K562 (cell line): Measurements from ENCODE around the gene MCU. TPM values are rescaled to one million over a fixed set of nuclear protein-coding genes. Genes with fewer than 3 reads are reported as not detected.
A peak's percentile ranks its signal among the peaks of the same experiment; 100 is the strongest.

Experiments
- ATAC-seq: fragments of 200-7000 bp; cut with Tn5 transposase; 3 replicates; pipeline ENCODE4 v1.9.1; 2020; ENCODE audit warnings: moderate library complexity
- BruUV-seq: library from RNA; stranded (reverse); fragments of 400-500 nt; replicated peaks from 2 replicates; lab custom pipeline; 2021; lab: Mats Ljungman, UMichigan
- CTCF ChIA-PET: fragments of 300-600 bp; formaldehyde crosslinking; extraction: SDS; loops from one replicate; lab custom pipeline; 2021; ENCODE audit warnings: low intra/inter-chr PET ratio; lab: Yijun Ruan, JAX
- POLR2A ChIA-PET: fragments of 300-600, 350-650 bp; sonication (Branson Sonifier 250); formaldehyde crosslinking; extraction: SDS; loops from one replicate; lab custom pipeline; 2021; ENCODE audit warnings: antibody characterized with exemption, inconsistent platforms; lab: Yijun Ruan, JAX
- DNase-seq, 4 experiments: peaks; one replicate each; pipeline versions ENCODE4 v3.0.0 to v3.0.0-alpha.2; 2011 to 2018; ENCODE audit warnings: low spot score in 3 of 4, mixed read lengths in 3 of 4; ENCODE audit errors: extremely low read depth in 1 of 4
- FAIRE-seq: peaks from 2 replicates; lab custom pipeline; 2011; peaks lifted over from hg19 to GRCh38; lab: Jason Lieb, UNC
- H2AFZ ChIP-seq: 2 replicates; pipeline ENCODE4 v1.6.0; 2011; ENCODE audit warnings: low read depth, low read length, control low read depth, inconsistent platforms
- H3K27ac ChIP-seq: fragments of 200-600 bp; 3 replicates; pipeline ENCODE4 v1.8.0; 2011; ENCODE audit warnings: low read depth, mild to moderate bottlenecking, control low read depth, inconsistent platforms, low read length, moderate library complexity, mixed read lengths; ENCODE audit errors: extremely low read depth
- H3K27me3 ChIP-seq, 2 experiments: fragments of 300-600 bp in 1 of 2; 2 replicates in 1 of 2; 3 replicates in 1 of 2; pipeline versions ENCODE4 v1.6.0 to v1.8.0; 2011; ENCODE audit warnings: inconsistent platforms in 2 of 2, low read length in 2 of 2, mild to moderate bottlenecking in 1 of 2, mixed read lengths in 1 of 2, moderate library complexity in 1 of 2; ENCODE audit not compliant: control insufficient read depth in 2 of 2, insufficient read depth in 2 of 2
- H3K36me3 ChIP-seq: fragments of 300-600 bp; 3 replicates; pipeline ENCODE4 v1.8.0; 2011; ENCODE audit warnings: mild to moderate bottlenecking, low read length, inconsistent platforms; ENCODE audit not compliant: control insufficient read depth, insufficient read depth
- H3K4me1 ChIP-seq, 2 experiments: fragments of 200-600 bp in 1 of 2; replicated peaks in 1 of 2; 2 replicates in 1 of 2; 3 replicates in 1 of 2; pipeline versions ENCODE4 v1.5.1 to v1.8.0; 2011; ENCODE audit warnings: inconsistent platforms in 2 of 2, low read length in 2 of 2, mild to moderate bottlenecking in 1 of 2, mixed read lengths in 1 of 2, moderate library complexity in 1 of 2; ENCODE audit not compliant: control insufficient read depth in 2 of 2, insufficient read depth in 2 of 2
- H3K4me2 ChIP-seq: 2 replicates; pipeline ENCODE4 v1.6.1; 2011; ENCODE audit warnings: low read length, control low read depth, inconsistent platforms, mixed read lengths; ENCODE audit not compliant: insufficient read depth
- H3K4me3 ChIP-seq: fragments of 200-600 bp; sonication (generic), shearing (Covaris generic); 2 replicates; pipeline ENCODE4 v1.5.1; 2016; ENCODE audit warnings: control low read depth, inconsistent platforms
- H3K79me2 ChIP-seq: fragments of 200-600 bp; 3 replicates; pipeline ENCODE4 v1.8.0; 2011; ENCODE audit warnings: low read length, inconsistent platforms; ENCODE audit not compliant: control insufficient read depth, insufficient read depth
- H3K9ac ChIP-seq, 2 experiments: 2 replicates each; pipeline versions ENCODE4 v1.6.0 to v1.6.1; 2011; ENCODE audit warnings: low read depth in 2 of 2, low read length in 2 of 2, control low read depth in 1 of 2, inconsistent platforms in 1 of 2, mild to moderate bottlenecking in 1 of 2, mixed read lengths in 1 of 2; ENCODE audit not compliant: insufficient read depth in 1 of 2
- H3K9me1 ChIP-seq: one replicate; pipeline ENCODE4 v1.6.0; 2011; ENCODE audit warnings: inconsistent platforms, mild to moderate bottlenecking, low read length, moderate library complexity; ENCODE audit not compliant: control insufficient read depth, insufficient read depth
- H3K9me3 ChIP-seq: replicated peaks from 2 replicates; pipeline ENCODE4 v1.5.1; 2011; ENCODE audit warnings: low read depth, low read length, inconsistent platforms; ENCODE audit not compliant: control insufficient read depth, insufficient read depth
- H4K20me1 ChIP-seq: replicated peaks from 2 replicates; pipeline ENCODE4 v1.6.1; 2011; ENCODE audit warnings: low read length, inconsistent platforms, mixed read lengths; ENCODE audit not compliant: control insufficient read depth, insufficient read depth
- ARNT ChIP-seq, 2 experiments: fragments of 450-650 bp; IDR thresholded peaks; 2 replicates each; pipeline ENCODE4 v1.6.1; 2016; ENCODE audit warnings: mild to moderate bottlenecking in 1 of 2
- CBFA2T2 ChIP-seq: fragments of 450-650 bp; conservative IDR thresholded peaks from 2 replicates; pipeline ENCODE4 v1.6.1; 2017; ENCODE audit warnings: mild to moderate bottlenecking
- CEBPZ ChIP-seq: fragments of 150-350 bp; IDR thresholded peaks from 2 replicates; pipeline ENCODE4 v1.6.1; 2014; ENCODE audit warnings: low read depth, mild to moderate bottlenecking, low read length, borderline replicate concordance
- ESRRB ChIP-seq: fragments of 250-450 bp; sonication (Bioruptor Pico); IDR thresholded peaks from 2 replicates; pipeline ENCODE4 v1.5.0; 2020; ENCODE audit warnings: mild to moderate bottlenecking, moderate library complexity, borderline replicate concordance
- FOXK2 ChIP-seq, 2 experiments: fragments of 450-650 bp; IDR thresholded peaks in 1 of 2; conservative IDR thresholded peaks in 1 of 2; 2 replicates each; pipeline ENCODE4 v1.6.1; 2016; ENCODE audit warnings: low read depth in 2 of 2, mild to moderate bottlenecking in 1 of 2
- GABPA ChIP-seq: fragments of 200-800 bp; sonication (Bioruptor generic); conservative IDR thresholded peaks from 2 replicates; pipeline ENCODE4 v1.6.1; 2016; ENCODE audit warnings: low read depth, missing genetic modification characterization, missing compliant biosample characterization
- KAT8 ChIP-seq: fragments of 450-650 bp; IDR thresholded peaks from 2 replicates; pipeline ENCODE4 v1.6.1; 2016; ENCODE audit warnings: low read depth, mild to moderate bottlenecking
- MCM5 ChIP-seq: fragments of 450-650 bp; IDR thresholded peaks from 2 replicates; pipeline ENCODE4 v1.6.1; 2016; ENCODE audit warnings: low read depth
- RBM15 ChIP-seq: fragments of 200-400 bp; formaldehyde crosslinking; IDR thresholded peaks from 2 replicates; pipeline ENCODE4 v1.6.1; 2018; ENCODE audit warnings: mild to moderate bottlenecking, low read length, moderate library complexity; ENCODE audit not compliant: insufficient read depth
- RUNX1 ChIP-seq: sonication (generic); IDR thresholded peaks from 2 replicates; pipeline ENCODE4 v1.6.1; 2016; ENCODE audit warnings: antibody characterized with exemption, low read depth
- TAF7 ChIP-seq: fragments of 450-650 bp; IDR thresholded peaks from 2 replicates; pipeline ENCODE4 v1.6.1; 2016; ENCODE audit warnings: missing genetic modification characterization, missing compliant biosample characterization
- TFAM ChIP-seq: fragments of 250-450 bp; sonication (Bioruptor Pico); conservative IDR thresholded peaks from 2 replicates; pipeline ENCODE4 v1.5.0; 2021; ENCODE audit warnings: mild to moderate bottlenecking, moderate library complexity
- TSC22D4 ChIP-seq: fragments of 450-650 bp; IDR thresholded peaks from 2 replicates; pipeline ENCODE4 v1.6.1; 2016; ENCODE audit warnings: missing genetic modification characterization, missing biosample characterization, control low read depth
- YY1 ChIP-seq, 3 experiments: IDR thresholded peaks; 2 replicates each; pipeline ENCODE4 v1.6.1; 2011; ENCODE audit warnings: low read length in 2 of 3, mild to moderate bottlenecking in 2 of 3, moderate library complexity in 2 of 3, borderline replicate concordance in 1 of 3, control low read depth in 1 of 3, low read depth in 1 of 3; ENCODE audit not compliant: insufficient read depth in 3 of 3, insufficient replicate concordance in 2 of 3, control insufficient read depth in 1 of 3, insufficient read length in 1 of 3; ENCODE audit errors: extremely low read depth in 1 of 3
- ZBED1 ChIP-seq: IDR thresholded peaks from 2 replicates; pipeline ENCODE4 v1.6.1; 2014
- ZNF668 ChIP-seq: fragments of 250-450 bp; sonication (Bioruptor Pico); IDR thresholded peaks from 2 replicates; pipeline ENCODE4 v1.8.0; 2022; ENCODE audit warnings: mild to moderate bottlenecking, inconsistent platforms
- WGBS: fragments of 100-300 bp; shearing (Covaris generic); methylation state at CpG from one replicate; pipeline ENCODE4 v1.1.6; 2016; ENCODE audit warnings: low coverage, mixed read lengths; ENCODE audit not compliant: insufficient coverage; ENCODE audit errors: missing lambda C conversion rate; 5-methylcytosine and 5-hydroxymethylcytosine counted together
- in situ Hi-C: fragments of 300-500 bp; cut with MboI; formaldehyde crosslinking; loops from 4 replicates; pipeline ENCODE4 v1.15.0; 2018; ENCODE audit warnings: inconsistent platforms, mixed read lengths
- intact Hi-C: fragments of 100-400 bp; cut with micrococcal nuclease; formaldehyde crosslinking; loops from 2 replicates; pipeline ENCODE4 v1.14.2; 2022
- polyA plus RNA-seq, 8 experiments: library from polyadenylated mRNA; depleted of rRNA in 4 of 8; stranded (reverse) in 5 of 8; unstranded in 3 of 8; fragments of >200 nt; fragmentation: Nextera tagmentation in 2 of 8; fragmentation: Illumina TruSeq in 1 of 8; extraction: Ambion mirVana in 2 of 8; extraction: Trizol in 1 of 8; gene quantifications; 2 replicates each; pipeline versions ENCODE4 v1.2.1 to v1.2.3, GENCODE V29; 2011 to 2014; ENCODE audit warnings: inconsistent platforms in 1 of 8, missing spikeins in 1 of 8
- total RNA-seq, 7 experiments: library from RNA; depleted of rRNA in 6 of 7; stranded (reverse); fragments of >200 nt in 6 of 7; fragmentation: Illumina TruSeq in 2 of 7; extraction: Trizol in 2 of 7; gene quantifications; 2 replicates each; pipeline versions ENCODE4 v1.2.1 to v1.2.3, GENCODE V29; 2011 to 2021; ENCODE audit warnings: low replicate concordance in 1 of 7
- TF ChIP-seq, protein P1 (sequence below): sonication (generic); formaldehyde crosslinking; IDR thresholded peaks from 2 replicates; pipeline ENCODE4 v1.8.1; 2023; ENCODE audit warnings: mild to moderate bottlenecking, missing genetic modification reagents

The MCU gene
- total and polyA plus RNA-seq, 9 of the 15 experiments (the other 6 are each of a cell fraction or from before 2014, with no cell fraction given): 8.2 to 88.8 (median 21.3) TPM

GRCh38 chr10:72913287-72913686 lies 221.3 kb downstream of the MCU start:
- TF ChIP-seq RUNX1: no peak
- TF ChIP-seq RBM15: no peak
- TF ChIP-seq, protein P1, sequence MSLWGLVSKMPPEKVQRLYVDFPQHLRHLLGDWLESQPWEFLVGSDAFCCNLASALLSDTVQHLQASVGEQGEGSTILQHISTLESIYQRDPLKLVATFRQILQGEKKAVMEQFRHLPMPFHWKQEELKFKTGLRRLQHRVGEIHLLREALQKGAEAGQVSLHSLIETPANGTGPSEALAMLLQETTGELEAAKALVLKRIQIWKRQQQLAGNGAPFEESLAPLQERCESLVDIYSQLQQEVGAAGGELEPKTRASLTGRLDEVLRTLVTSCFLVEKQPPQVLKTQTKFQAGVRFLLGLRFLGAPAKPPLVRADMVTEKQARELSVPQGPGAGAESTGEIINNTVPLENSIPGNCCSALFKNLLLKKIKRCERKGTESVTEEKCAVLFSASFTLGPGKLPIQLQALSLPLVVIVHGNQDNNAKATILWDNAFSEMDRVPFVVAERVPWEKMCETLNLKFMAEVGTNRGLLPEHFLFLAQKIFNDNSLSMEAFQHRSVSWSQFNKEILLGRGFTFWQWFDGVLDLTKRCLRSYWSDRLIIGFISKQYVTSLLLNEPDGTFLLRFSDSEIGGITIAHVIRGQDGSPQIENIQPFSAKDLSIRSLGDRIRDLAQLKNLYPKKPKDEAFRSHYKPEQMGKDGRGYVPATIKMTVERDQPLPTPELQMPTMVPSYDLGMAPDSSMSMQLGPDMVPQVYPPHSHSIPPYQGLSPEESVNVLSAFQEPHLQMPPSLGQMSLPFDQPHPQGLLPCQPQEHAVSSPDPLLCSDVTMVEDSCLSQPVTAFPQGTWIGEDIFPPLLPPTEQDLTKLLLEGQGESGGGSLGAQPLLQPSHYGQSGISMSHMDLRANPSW (CRISPR knock-in tag): no peak
- TF ChIP-seq MCM5: no peak
- TF ChIP-seq CEBPZ: no peak
- no peak for TF ChIP-seq TFAM (CRISPR knock-in tag)
- TF ChIP-seq YY1 (IDR thresholded peaks at IDR 0.05; ENCODE audit: borderline replicate concordance in 1 of 3, control insufficient read depth in 1 of 3, extremely low read depth in 1 of 3, insufficient read depth in 3 of 3, insufficient read length in 1 of 3, insufficient replicate concordance in 2 of 3, low read depth in 1 of 3, low read length in 2 of 3): no peak
- no peak for TF ChIP-seq ZNF668
- TF ChIP-seq TSC22D4 (tag): no peak
- no peak for TF ChIP-seq TAF7 (tag)
- no peak for TF ChIP-seq ESRRB (CRISPR knock-in tag)
- TF ChIP-seq FOXK2 (conservative IDR thresholded peaks at IDR 0.05 in 1 of 2, IDR thresholded peaks at IDR 0.05 in 1 of 2; ENCODE audit: low read depth in 2 of 2): no peak
- no peak for TF ChIP-seq ARNT (IDR thresholded peaks at IDR 0.05)
- TF ChIP-seq CBFA2T2: no peak
- no peak for TF ChIP-seq KAT8
- TF ChIP-seq GABPA: no peak
- TF ChIP-seq ZBED1: no peak
- H3K79me2 ChIP-seq: no peaks in the 10 kb centered on the region
- DNase-seq: peak in 1 of 4 experiments; percentile 7
- ChIA-PET CTCF (no interaction called here), POLR2A (interaction anchor here (1.2 kb wide), 1 partner anchor 30 kb away, joined by 3 read pairs; no protein-coding TSS in a partner anchor)
- no peak overlapping the region for H3K4me2 ChIP-seq
- H3K9me3 ChIP-seq: no peaks in the 10 kb centered on the region
- peaks cover 0 to 7% of the 10 kb centered on the region in 2 experiments; a peak in 2 of 5 replicates for H3K4me1 ChIP-seq
- no TSS peak for BruUV-seq
- no peaks in the 10 kb centered on the region for H3K9me1 ChIP-seq
- in situ Hi-C loops (no loop called here), intact Hi-C loops (no loop called here)
- no peak for FAIRE-seq
- no peak overlapping the region for H3K4me3 ChIP-seq
- no peak overlapping the region for H3K27ac ChIP-seq
- H4K20me1 ChIP-seq: no peaks in the 10 kb centered on the region
- no peaks in the 10 kb centered on the region for H3K27me3 ChIP-seq
- H2AFZ ChIP-seq: peak overlapping the region; percentile 36; the same call in 1 of the 2 replicates
- 33% methylated on average over 7 of the region's 7 CpGs for WGBS
- no peak overlapping the region for H3K9ac ChIP-seq
- peak; percentile 72 for ATAC-seq
- no peaks in the 10 kb centered on the region for H3K36me3 ChIP-seq
